Thoracic aorta (tissue), 2 donors: Measurements from ENCODE around the gene COG5. TPM values are rescaled to one million over a fixed set of nuclear protein-coding genes. Genes with fewer than 3 reads are reported as not detected.

Experiments used
- ATAC-seq: fragments of 150-250 bp; one replicate; pipeline ENCODE4 v1.8.0; 2017; ENCODE audit warnings: low read depth; ENCODE audit not compliant: insufficient number of reproducible peaks, low FRiP score
- DNase-seq: peaks from one replicate; pipeline ENCODE4 v3.0.0-alpha.2; 2020; ENCODE audit warnings: low spot score
- H3K27ac ChIP-seq, 2 donors: fragments of 200-600 bp; sonication (generic); 1 replicate in 1 of 2; 2 replicates in 1 of 2; pipeline ENCODE4 v1.5.1; 2016; ENCODE audit warnings: mild to moderate bottlenecking in 2 of 2, moderate library complexity in 2 of 2
- H3K27me3 ChIP-seq: fragments of 200-600 bp; sonication (generic); replicated peaks from 2 replicates; pipeline ENCODE4 v1.6.0; 2016; ENCODE audit warnings: mild to moderate bottlenecking; ENCODE audit not compliant: insufficient read depth
- H3K36me3 ChIP-seq: fragments of 200-600 bp; sonication (generic); one replicate; pipeline ENCODE4 v1.5.1; 2016
- H3K4me1 ChIP-seq, 2 donors: fragments of 200-600 bp; sonication (generic); 1 replicate in 1 of 2; 2 replicates in 1 of 2; pipeline versions ENCODE4 v1.5.1 to v1.6.0; 2016; ENCODE audit warnings: low read depth in 2 of 2, mild to moderate bottlenecking in 1 of 2; ENCODE audit not compliant: control insufficient read depth in 1 of 2
- H3K4me3 ChIP-seq: fragments of 200-600 bp; sonication (generic); 2 replicates; pipeline ENCODE4 v1.5.1; 2016; ENCODE audit warnings: mild to moderate bottlenecking
- H3K9me3 ChIP-seq: fragments of 200-600 bp; sonication (generic); 2 replicates; pipeline ENCODE4 v1.5.1; 2016
- CTCF ChIP-seq: fragments of 200-600 bp; sonication (generic); IDR thresholded peaks from one replicate; pipeline ENCODE4 v1.5.1; 2019; ENCODE audit warnings: antibody characterized with exemption
- total RNA-seq, 2 donors: library from RNA; depleted of rRNA; stranded (reverse); fragments of >200 nt; gene quantifications; one replicate each; pipeline versions ENCODE4 v1.1.0 to v1.2.3, GENCODE V29; 2016

COG5 gene
- total RNA-seq, 2 donors from 2014 or later, result 52.5 to 72.4 TPM

GRCh38 chr7:107467972-107468371 is 95.7 kb downstream of the COG5 start:
- H3K9me3 ChIP-seq, result no peaks in the 10 kb centered on the region
- no peak overlapping the region for H3K27ac ChIP-seq
- H3K4me3 ChIP-seq, result no peak overlapping the region
- peaks cover 7 to 8% of the 10 kb centered on the region in 2 donors for H3K4me1 ChIP-seq
- ATAC-seq, result no peak
- no peaks in the 10 kb centered on the region for H3K36me3 ChIP-seq
- DNase-seq, result no peak
- no peaks in the 10 kb centered on the region for H3K27me3 ChIP-seq
- TF ChIP-seq CTCF, result no peak

- no peaks in the 10 kb centered on the region for H3K36me3 ChIP-seq
- H3K4me1 ChIP-seq, result no peaks in the 10 kb centered on the region
- no peaks in the 10 kb centered on the region for H3K27me3 ChIP-seq
- no peak for TF ChIP-seq CTCF
- H3K4me3 ChIP-seq, result no peak overlapping the region
- ATAC-seq (no peak), DNase-seq (no peak)
- H3K27ac ChIP-seq, result no peak overlapping the region
- no peaks in the 10 kb centered on the region for H3K9me3 ChIP-seq
These were observed 99.0 kb downstream of the COG5 start for GRCh38 chr7:107464666-107465226.

GRCh38 chr7:107463139-107464078 is 100.3 kb downstream of the COG5 start:
- ATAC-seq (peak; percentile 50), DNase-seq (no peak)
- Histone ChIP-seq H3K9me3 (no peaks in the 10 kb centered on the region), H3K4me1 (no peaks in the 10 kb centered on the region), H3K27ac (no peak overlapping the region), H3K36me3 (no peaks in the 10 kb centered on the region), H3K27me3 (no peaks in the 10 kb centered on the region), H3K4me3 (no peak overlapping the region)
- TF ChIP-seq CTCF, result peak; percentile 67

- H3K36me3 ChIP-seq, result no peaks in the 10 kb centered on the region
- H3K9me3 ChIP-seq, result no peaks in the 10 kb centered on the region
- DNase-seq (no peak), ATAC-seq (no peak)
- no peak for TF ChIP-seq CTCF
- no peaks in the 10 kb centered on the region for H3K4me1 ChIP-seq
- no peak overlapping the region for H3K4me3 ChIP-seq
- no peaks in the 10 kb centered on the region for H3K27me3 ChIP-seq
- H3K27ac ChIP-seq, result no peak overlapping the region
These were observed 101.7 kb downstream of the COG5 start for GRCh38 chr7:107461938-107462533.

- no peak overlapping the region for H3K27ac ChIP-seq
- DNase-seq, result no peak
- H3K9me3 ChIP-seq, result no peaks in the 10 kb centered on the region
- H3K36me3 ChIP-seq, result no peaks in the 10 kb centered on the region
- no peak overlapping the region for H3K4me3 ChIP-seq
- H3K27me3 ChIP-seq, result no peaks in the 10 kb centered on the region
- peaks cover 0 to 3% of the 10 kb centered on the region in 2 donors for H3K4me1 ChIP-seq
- no peak for TF ChIP-seq CTCF
- no peak for ATAC-seq
These were observed 110.3 kb downstream of the COG5 start for GRCh38 chr7:107453388-107453787.
